ENCODE data around the gene CORIN. TPM values are rescaled to one million over a fixed set of nuclear protein-coding genes. Genes with fewer than 3 reads are reported as not detected.

Gene CORIN
- total and polyA plus RNA-seq, 2 of the 13 experiments (the other 11 are each of a cell fraction or from before 2014, with no cell fraction given): 0.84 to 1.2 TPM

DNA sequence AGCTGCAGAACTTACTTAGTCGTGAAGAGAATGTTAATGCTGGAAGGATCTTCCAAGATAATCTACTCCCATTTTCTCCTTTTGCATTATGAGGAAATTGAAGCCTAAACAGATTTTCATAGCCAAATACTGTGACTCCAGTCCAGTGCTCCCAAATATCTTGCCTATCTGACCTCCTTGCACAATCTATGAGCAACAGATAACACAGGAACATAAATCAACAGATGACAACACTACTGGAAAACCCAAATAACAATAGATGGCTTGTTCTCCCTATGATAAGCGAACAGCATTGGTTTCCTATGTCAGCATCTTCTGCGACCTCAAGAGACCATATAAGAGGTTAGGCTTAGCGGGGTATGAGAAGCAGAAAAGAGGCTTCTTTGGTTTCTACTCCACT lies 88.0 kb downstream of the CORIN start (continued):
- TF ChIP-seq, protein P1, sequence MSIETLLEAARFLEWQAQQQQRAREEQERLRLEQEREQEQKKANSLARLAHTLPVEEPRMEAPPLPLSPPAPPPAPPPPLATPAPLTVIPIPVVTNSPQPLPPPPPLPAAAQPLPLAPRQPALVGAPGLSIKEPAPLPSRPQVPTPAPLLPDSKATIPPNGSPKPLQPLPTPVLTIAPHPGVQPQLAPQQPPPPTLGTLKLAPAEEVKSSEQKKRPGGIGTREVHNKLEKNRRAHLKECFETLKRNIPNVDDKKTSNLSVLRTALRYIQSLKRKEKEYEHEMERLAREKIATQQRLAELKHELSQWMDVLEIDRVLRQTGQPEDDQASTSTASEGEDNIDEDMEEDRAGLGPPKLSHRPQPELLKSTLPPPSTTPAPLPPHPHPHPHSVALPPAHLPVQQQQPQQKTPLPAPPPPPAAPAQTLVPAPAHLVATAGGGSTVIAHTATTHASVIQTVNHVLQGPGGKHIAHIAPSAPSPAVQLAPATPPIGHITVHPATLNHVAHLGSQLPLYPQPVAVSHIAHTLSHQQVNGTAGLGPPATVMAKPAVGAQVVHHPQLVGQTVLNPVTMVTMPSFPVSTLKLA (IDR thresholded peaks at IDR 0.05): no peak
- TF ChIP-seq ZNF616 (CRISPR knock-in tag; IDR thresholded peaks at IDR 0.05; ENCODE audit: low read depth) (no peak), ZNF670 (CRISPR knock-in tag; IDR thresholded peaks at IDR 0.05; ENCODE audit: borderline replicate concordance) (no peak), ZNF296 (CRISPR knock-in tag; conservative IDR thresholded peaks at IDR 0.05) (no peak), AGO2 (optimal IDR thresholded peaks at IDR 0.05; ENCODE audit: low read depth, low read length) (no peak), TARDBP (CRISPR knock-in tag; IDR thresholded peaks at IDR 0.05) (no peak), SRSF4 (IDR thresholded peaks at IDR 0.05; ENCODE audit: low read depth, low read length, poor library complexity, severe bottlenecking) (no peak), ZBTB1 (CRISPR knock-in tag; IDR thresholded peaks at IDR 0.05; ENCODE audit: borderline replicate concordance) (no peak), ZNF543 (CRISPR knock-in tag; IDR thresholded peaks at IDR 0.05) (no peak), ZNF777 (CRISPR knock-in tag; IDR thresholded peaks at IDR 0.05) (no peak), REPIN1 (CRISPR knock-in tag; IDR thresholded peaks at IDR 0.05; ENCODE audit: borderline replicate concordance, low read depth) (no peak), FOXJ3 (CRISPR knock-in tag; IDR thresholded peaks at IDR 0.05; ENCODE audit: borderline replicate concordance) (no peak), ZNF792 (CRISPR knock-in tag; IDR thresholded peaks at IDR 0.05) (no peak)
- TF ChIP-seq, protein P2, sequence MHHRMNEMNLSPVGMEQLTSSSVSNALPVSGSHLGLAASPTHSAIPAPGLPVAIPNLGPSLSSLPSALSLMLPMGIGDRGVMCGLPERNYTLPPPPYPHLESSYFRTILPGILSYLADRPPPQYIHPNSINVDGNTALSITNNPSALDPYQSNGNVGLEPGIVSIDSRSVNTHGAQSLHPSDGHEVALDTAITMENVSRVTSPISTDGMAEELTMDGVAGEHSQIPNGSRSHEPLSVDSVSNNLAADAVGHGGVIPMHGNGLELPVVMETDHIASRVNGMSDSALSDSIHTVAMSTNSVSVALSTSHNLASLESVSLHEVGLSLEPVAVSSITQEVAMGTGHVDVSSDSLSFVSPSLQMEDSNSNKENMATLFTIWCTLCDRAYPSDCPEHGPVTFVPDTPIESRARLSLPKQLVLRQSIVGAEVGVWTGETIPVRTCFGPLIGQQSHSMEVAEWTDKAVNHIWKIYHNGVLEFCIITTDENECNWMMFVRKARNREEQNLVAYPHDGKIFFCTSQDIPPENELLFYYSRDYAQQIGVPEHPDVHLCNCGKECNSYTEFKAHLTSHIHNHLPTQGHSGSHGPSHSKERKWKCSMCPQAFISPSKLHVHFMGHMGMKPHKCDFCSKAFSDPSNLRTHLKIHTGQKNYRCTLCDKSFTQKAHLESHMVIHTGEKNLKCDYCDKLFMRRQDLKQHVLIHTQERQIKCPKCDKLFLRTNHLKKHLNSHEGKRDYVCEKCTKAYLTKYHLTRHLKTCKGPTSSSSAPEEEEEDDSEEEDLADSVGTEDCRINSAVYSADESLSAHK (CRISPR knock-in tag; IDR thresholded peaks at IDR 0.05; ENCODE audit: borderline replicate concordance): no peak
- TF ChIP-seq, protein P3, sequence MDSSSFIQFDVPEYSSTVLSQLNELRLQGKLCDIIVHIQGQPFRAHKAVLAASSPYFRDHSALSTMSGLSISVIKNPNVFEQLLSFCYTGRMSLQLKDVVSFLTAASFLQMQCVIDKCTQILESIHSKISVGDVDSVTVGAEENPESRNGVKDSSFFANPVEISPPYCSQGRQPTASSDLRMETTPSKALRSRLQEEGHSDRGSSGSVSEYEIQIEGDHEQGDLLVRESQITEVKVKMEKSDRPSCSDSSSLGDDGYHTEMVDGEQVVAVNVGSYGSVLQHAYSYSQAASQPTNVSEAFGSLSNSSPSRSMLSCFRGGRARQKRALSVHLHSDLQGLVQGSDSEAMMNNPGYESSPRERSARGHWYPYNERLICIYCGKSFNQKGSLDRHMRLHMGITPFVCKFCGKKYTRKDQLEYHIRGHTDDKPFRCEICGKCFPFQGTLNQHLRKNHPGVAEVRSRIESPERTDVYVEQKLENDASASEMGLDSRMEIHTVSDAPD (CRISPR knock-in tag; IDR thresholded peaks at IDR 0.05): 0 out of 2 replicates have a peak, but pooled peaks have one; percentile 46
- TF ChIP-seq, protein P4, sequence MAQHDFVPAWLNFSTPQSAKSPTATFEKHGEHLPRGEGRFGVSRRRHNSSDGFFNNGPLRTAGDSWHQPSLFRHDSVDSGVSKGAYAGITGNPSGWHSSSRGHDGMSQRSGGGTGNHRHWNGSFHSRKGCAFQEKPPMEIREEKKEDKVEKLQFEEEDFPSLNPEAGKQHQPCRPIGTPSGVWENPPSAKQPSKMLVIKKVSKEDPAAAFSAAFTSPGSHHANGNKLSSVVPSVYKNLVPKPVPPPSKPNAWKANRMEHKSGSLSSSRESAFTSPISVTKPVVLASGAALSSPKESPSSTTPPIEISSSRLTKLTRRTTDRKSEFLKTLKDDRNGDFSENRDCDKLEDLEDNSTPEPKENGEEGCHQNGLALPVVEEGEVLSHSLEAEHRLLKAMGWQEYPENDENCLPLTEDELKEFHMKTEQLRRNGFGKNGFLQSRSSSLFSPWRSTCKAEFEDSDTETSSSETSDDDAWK (CRISPR knock-in tag; IDR thresholded peaks at IDR 0.05): no peak
- TF ChIP-seq, protein P5, sequence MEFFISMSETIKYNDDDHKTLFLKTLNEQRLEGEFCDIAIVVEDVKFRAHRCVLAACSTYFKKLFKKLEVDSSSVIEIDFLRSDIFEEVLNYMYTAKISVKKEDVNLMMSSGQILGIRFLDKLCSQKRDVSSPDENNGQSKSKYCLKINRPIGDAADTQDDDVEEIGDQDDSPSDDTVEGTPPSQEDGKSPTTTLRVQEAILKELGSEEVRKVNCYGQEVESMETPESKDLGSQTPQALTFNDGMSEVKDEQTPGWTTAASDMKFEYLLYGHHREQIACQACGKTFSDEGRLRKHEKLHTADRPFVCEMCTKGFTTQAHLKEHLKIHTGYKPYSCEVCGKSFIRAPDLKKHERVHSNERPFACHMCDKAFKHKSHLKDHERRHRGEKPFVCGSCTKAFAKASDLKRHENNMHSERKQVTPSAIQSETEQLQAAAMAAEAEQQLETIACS (CRISPR knock-in tag; IDR thresholded peaks at IDR 0.05): no peak
- TF ChIP-seq, protein P6, sequence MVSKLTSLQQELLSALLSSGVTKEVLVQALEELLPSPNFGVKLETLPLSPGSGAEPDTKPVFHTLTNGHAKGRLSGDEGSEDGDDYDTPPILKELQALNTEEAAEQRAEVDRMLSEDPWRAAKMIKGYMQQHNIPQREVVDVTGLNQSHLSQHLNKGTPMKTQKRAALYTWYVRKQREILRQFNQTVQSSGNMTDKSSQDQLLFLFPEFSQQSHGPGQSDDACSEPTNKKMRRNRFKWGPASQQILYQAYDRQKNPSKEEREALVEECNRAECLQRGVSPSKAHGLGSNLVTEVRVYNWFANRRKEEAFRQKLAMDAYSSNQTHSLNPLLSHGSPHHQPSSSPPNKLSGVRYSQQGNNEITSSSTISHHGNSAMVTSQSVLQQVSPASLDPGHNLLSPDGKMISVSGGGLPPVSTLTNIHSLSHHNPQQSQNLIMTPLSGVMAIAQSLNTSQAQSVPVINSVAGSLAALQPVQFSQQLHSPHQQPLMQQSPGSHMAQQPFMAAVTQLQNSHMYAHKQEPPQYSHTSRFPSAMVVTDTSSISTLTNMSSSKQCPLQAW (CRISPR knock-in tag; IDR thresholded peaks at IDR 0.05): no peak
- TF ChIP-seq, protein P7, sequence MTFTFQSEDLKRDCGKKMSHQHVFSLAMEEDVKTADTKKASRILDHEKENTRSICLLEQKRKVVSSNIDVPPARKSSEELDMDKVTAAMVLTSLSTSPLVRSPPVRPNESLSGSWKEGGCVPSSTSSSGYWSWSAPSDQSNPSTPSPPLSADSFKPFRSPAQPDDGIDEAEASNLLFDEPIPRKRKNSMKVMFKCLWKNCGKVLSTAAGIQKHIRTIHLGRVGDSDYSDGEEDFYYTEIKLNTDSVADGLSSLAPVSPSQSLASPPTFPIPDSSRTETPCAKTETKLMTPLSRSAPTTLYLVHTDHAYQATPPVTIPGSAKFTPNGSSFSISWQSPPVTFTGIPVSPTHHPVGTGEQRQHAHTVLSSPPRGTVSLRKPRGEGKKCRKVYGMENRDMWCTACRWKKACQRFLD (CRISPR knock-in tag; IDR thresholded peaks at IDR 0.05; ENCODE audit: borderline replicate concordance): no peak

Measured in HepG2 (cell line).